HEK293 (cell line): Measurements from ENCODE around the gene INTS7.

Source experiments
- EGR2 ChIP-seq: fragments of 450-650 bp; formaldehyde crosslinking; IDR thresholded peaks from 2 replicates; pipeline ENCODE4 v1.5.1; 2016; ENCODE audit warnings: low read depth, missing biosample characterization, missing genetic modification characterization
- GLI4 ChIP-seq: fragments of 450-650 bp; formaldehyde crosslinking; IDR thresholded peaks from 2 replicates; pipeline ENCODE4 v1.5.1; 2016; ENCODE audit warnings: missing biosample characterization, missing genetic modification characterization
- MZF1 ChIP-seq: fragments of 450-650 bp; formaldehyde crosslinking; IDR thresholded peaks from 2 replicates; pipeline ENCODE4 v1.5.1; 2017; ENCODE audit warnings: missing biosample characterization, missing genetic modification characterization, borderline replicate concordance
- PATZ1 ChIP-seq: fragments of 450-650 bp; formaldehyde crosslinking; IDR thresholded peaks from 2 replicates; pipeline ENCODE4 v1.5.1; 2016; ENCODE audit warnings: missing biosample characterization, missing genetic modification characterization
- PRDM1 ChIP-seq: fragments of 450-650 bp; formaldehyde crosslinking; IDR thresholded peaks from 2 replicates; pipeline ENCODE4; 2016; ENCODE audit warnings: missing biosample characterization, missing genetic modification characterization
- PRDM2 ChIP-seq: fragments of 450-650 bp; formaldehyde crosslinking; IDR thresholded peaks from 2 replicates; pipeline ENCODE4 v1.5.1; 2016; ENCODE audit warnings: missing biosample characterization, missing genetic modification characterization, borderline replicate concordance
- SALL2 ChIP-seq: fragments of 450-650 bp; formaldehyde crosslinking; IDR thresholded peaks from 2 replicates; pipeline ENCODE4 v1.5.0; 2017; ENCODE audit warnings: missing biosample characterization, mild to moderate bottlenecking, missing genetic modification characterization, borderline replicate concordance
- YY1 ChIP-seq: fragments of 450-650 bp; formaldehyde crosslinking; IDR thresholded peaks from 2 replicates; pipeline ENCODE4 v1.5.1; 2018; ENCODE audit warnings: missing biosample characterization, missing genetic modification characterization
- ZBTB20 ChIP-seq: fragments of 450-650 bp; formaldehyde crosslinking; IDR thresholded peaks from 2 replicates; pipeline ENCODE4 v1.5.1; 2016; ENCODE audit warnings: missing biosample characterization, missing genetic modification characterization
- ZFP37 ChIP-seq: fragments of 450-650 bp; formaldehyde crosslinking; IDR thresholded peaks from 2 replicates; pipeline ENCODE4 v1.5.1; 2016; ENCODE audit warnings: missing biosample characterization, missing genetic modification characterization
- ZFP41 ChIP-seq: fragments of 450-650 bp; formaldehyde crosslinking; IDR thresholded peaks from 2 replicates; pipeline ENCODE4 v1.5.1; 2016; ENCODE audit warnings: missing biosample characterization, missing genetic modification characterization, borderline replicate concordance
- ZNF10 ChIP-seq: fragments of 450-650 bp; formaldehyde crosslinking; IDR thresholded peaks from 2 replicates; pipeline ENCODE4 v1.5.1; 2017; ENCODE audit warnings: missing biosample characterization, missing genetic modification characterization
- ZNF138 ChIP-seq: fragments of 450-650 bp; formaldehyde crosslinking; IDR thresholded peaks from 2 replicates; pipeline ENCODE4 v1.5.1; 2016; ENCODE audit warnings: missing biosample characterization, missing genetic modification characterization, borderline replicate concordance
- ZNF221 ChIP-seq: fragments of 450-650 bp; formaldehyde crosslinking; IDR thresholded peaks from 2 replicates; pipeline ENCODE4 v1.5.1; 2017; ENCODE audit warnings: missing biosample characterization, missing genetic modification characterization, borderline replicate concordance
- ZNF280D ChIP-seq: fragments of 450-650 bp; formaldehyde crosslinking; IDR thresholded peaks from 2 replicates; pipeline ENCODE4 v1.5.1; 2016; ENCODE audit warnings: missing biosample characterization, missing genetic modification characterization
- ZNF335 ChIP-seq: fragments of 450-650 bp; formaldehyde crosslinking; conservative IDR thresholded peaks from 2 replicates; pipeline ENCODE4 v1.5.1; 2016; ENCODE audit warnings: missing biosample characterization, missing genetic modification characterization
- ZNF473 ChIP-seq: fragments of 450-650 bp; formaldehyde crosslinking; IDR thresholded peaks from 2 replicates; pipeline ENCODE4 v1.5.1; 2017; ENCODE audit warnings: missing biosample characterization, missing genetic modification characterization
- ZNF529 ChIP-seq: fragments of 450-650 bp; formaldehyde crosslinking; IDR thresholded peaks from 2 replicates; pipeline ENCODE4 v1.5.1; 2017; ENCODE audit warnings: missing genetic modification characterization, missing biosample characterization; ENCODE audit not compliant: insufficient replicate concordance
- ZNF600 ChIP-seq: fragments of 450-650 bp; formaldehyde crosslinking; IDR thresholded peaks from 2 replicates; pipeline ENCODE4 v1.5.1; 2016; ENCODE audit warnings: missing biosample characterization, missing genetic modification characterization
- ZNF692 ChIP-seq: fragments of 450-650 bp; formaldehyde crosslinking; IDR thresholded peaks from 2 replicates; pipeline ENCODE4 v1.5.1; 2016; ENCODE audit warnings: missing biosample characterization, missing genetic modification characterization
- ZNF747 ChIP-seq: fragments of 450-650 bp; formaldehyde crosslinking; IDR thresholded peaks from 2 replicates; pipeline ENCODE4 v1.5.1; 2016; ENCODE audit warnings: missing biosample characterization, missing genetic modification characterization
- ZNF792 ChIP-seq: fragments of 450-650 bp; formaldehyde crosslinking; IDR thresholded peaks from 2 replicates; pipeline ENCODE4 v1.5.1; 2016; ENCODE audit warnings: missing biosample characterization, missing genetic modification characterization
- ZNF837 ChIP-seq: fragments of 450-650 bp; formaldehyde crosslinking; IDR thresholded peaks from 2 replicates; pipeline ENCODE4 v1.5.1; 2016; ENCODE audit warnings: missing biosample characterization, missing genetic modification characterization
- ZSCAN18 ChIP-seq: fragments of 450-650 bp; formaldehyde crosslinking; IDR thresholded peaks from 2 replicates; pipeline ENCODE4 v1.5.1; 2016; ENCODE audit warnings: missing biosample characterization, missing genetic modification characterization

The INTS7 gene

GRCh38 chr1:212035123-212035834 lies at the start of gene INTS7, which contains the start of gene DTL (continued):
- TF ChIP-seq PATZ1 (tag by site-specific recombination) (peak; percentile 95), PRDM1 (tag by site-specific recombination) (peak; percentile 5; the same call in 1 of the 2 replicates), EGR2 (tag by site-specific recombination) (peak; percentile 93), ZNF792 (tag by site-specific recombination) (no peak), ZNF692 (tag by site-specific recombination) (peak; percentile 85), PRDM2 (tag by site-specific recombination) (no peak), ZNF747 (tag by site-specific recombination) (no peak), ZNF837 (tag by site-specific recombination) (no peak), MZF1 (tag by site-specific recombination) (no peak), SALL2 (tag by site-specific recombination) (no peak), ZNF529 (tag by site-specific recombination) (no peak), YY1 (tag by site-specific recombination) (peak; percentile 94; the same call in 1 of the 2 replicates), ZNF335 (tag by site-specific recombination) (peak; percentile 93), ZNF473 (no peak), ZSCAN18 (no peak), ZNF600 (0 out of 2 replicates have a peak, but pooled peaks have one; percentile 9), ZBTB20 (tag by site-specific recombination) (no peak), ZNF10 (tag by site-specific recombination) (peak; percentile 14; the same call in 1 of the 2 replicates), ZNF138 (no peak), ZNF280D (tag by site-specific recombination) (peak; percentile 92), GLI4 (tag by site-specific recombination) (no peak), ZFP37 (tag by site-specific recombination) (peak; percentile 62), ZNF221 (tag by site-specific recombination) (no peak), ZFP41 (tag by site-specific recombination) (no peak)
